ENCODE data around the gene CBR4. TPM values are rescaled to one million over a fixed set of nuclear protein-coding genes. Genes with fewer than 3 reads are reported as not detected.

Gene CBR4
- total and polyA plus RNA-seq, 2 experiments from 2014 or later, result 36.9 to 38.1 TPM

DNA sequence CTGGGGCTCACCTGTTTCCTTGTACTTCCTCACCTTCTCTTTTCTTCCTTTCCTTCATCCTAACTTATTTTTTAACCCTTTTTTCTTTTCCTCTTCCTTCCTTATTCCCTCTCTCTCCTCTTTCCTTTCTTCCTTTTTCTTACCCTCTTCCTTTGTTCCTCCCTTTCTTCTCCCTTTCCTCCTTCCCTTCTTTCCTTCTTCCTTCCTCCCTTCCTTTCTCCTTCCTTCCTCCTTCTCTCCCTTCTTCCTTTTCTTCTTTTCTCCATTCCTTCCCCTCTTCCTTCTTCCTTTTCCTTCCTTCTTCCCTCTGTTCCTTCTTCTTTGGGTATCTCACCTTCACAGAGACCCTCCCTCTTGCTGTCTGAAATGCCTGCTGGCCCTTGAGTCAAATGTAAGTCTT is 22.1 kb upstream of the CBR4 start (continued):
- no peak for TF ChIP-seq REST (IDR thresholded peaks at IDR 0.05; ENCODE audit: unreplicated experiment)

GRCh38 chr4:169031392-169031791 is 21.3 kb upstream of the CBR4 start:
- Histone ChIP-seq H2AFZ (no peak overlapping the region), H3K27me3 (ENCODE audit: insufficient read depth) (no peaks in the 10 kb centered on the region), H3K36me3 (ENCODE audit: insufficient read depth) (no peaks in the 10 kb centered on the region), H4K20me1 (replicated peaks; ENCODE audit: insufficient read depth) (no peaks in the 10 kb centered on the region), H3K4me3 (no peak overlapping the region), H3K79me2 (replicated peaks; ENCODE audit: insufficient read depth) (no peaks in the 10 kb centered on the region), H3K4me2 (no peak overlapping the region), H3K9me2 (ENCODE audit: insufficient read depth) (no peaks in the 10 kb centered on the region), H3K4me1 (ENCODE audit: insufficient read depth) (peaks cover 4% of the 10 kb centered on the region), H3F3A (replicated peaks; ENCODE audit: low read depth) (no peaks in the 10 kb centered on the region), H3K27ac (ENCODE audit: low read depth) (no peak overlapping the region)
- DNase-seq (ENCODE audit: low spot score) (no peak), ATAC-seq (no peak)
- H3K9me3 Mint-ChIP-seq, result peaks cover 2% of the 10 kb centered on the region; the same call in 2 of the 3 replicates
- peaks cover 6% of the 10 kb centered on the region; the same call in 1 of the 3 replicates for H3K36me3 Mint-ChIP-seq (ENCODE audit: low read depth)
- H3K4me1 Mint-ChIP-seq, result peaks cover 10% of the 10 kb centered on the region
- no peak overlapping the region for H3K4me3 Mint-ChIP-seq
- H3K27ac Mint-ChIP-seq, result no peak overlapping the region
- TF ChIP-seq POLR2AphosphoS5 (IDR thresholded peaks at IDR 0.05; ENCODE audit: low read depth), result no peak
- TF ChIP-seq REST (IDR thresholded peaks at IDR 0.05; ENCODE audit: unreplicated experiment), result no peak
- TF ChIP-seq EZH2phosphoT487 (IDR thresholded peaks at IDR 0.05; ENCODE audit: unreplicated experiment), result no peak
- no peak for TF ChIP-seq ZNF114 (CRISPR knock-in tag; IDR thresholded peaks at IDR 0.05)
- peaks cover 2% of the 10 kb centered on the region for H3K27me3 Mint-ChIP-seq (ENCODE audit: insufficient read depth, low read depth, poor library complexity)

DNA sequence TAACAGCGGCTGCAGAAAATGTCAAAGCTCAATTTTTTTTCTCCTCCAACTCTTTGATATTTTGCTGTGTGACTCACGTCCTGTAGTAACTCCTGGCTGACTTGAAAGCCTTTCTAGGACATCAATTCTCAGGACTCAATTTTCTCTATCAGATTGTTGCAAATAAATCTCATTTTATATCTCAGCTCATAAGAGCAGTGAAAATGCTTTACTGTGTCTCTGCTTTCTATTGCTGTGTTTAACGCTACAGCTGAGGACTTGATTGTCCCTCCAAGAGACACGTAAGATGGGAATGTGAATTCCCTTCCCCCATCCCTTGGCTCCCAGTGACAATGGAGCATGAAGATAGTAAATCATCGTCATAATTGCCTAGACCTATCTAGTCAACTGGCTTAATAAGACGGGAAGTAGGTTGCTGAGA is 20.5 kb upstream of the CBR4 start:
- Mint-ChIP-seq H3K4me3 (no peak overlapping the region), H3K27ac (no peak overlapping the region), H3K36me3 (ENCODE audit: low read depth) (0 out of 3 replicates have a peak, but pooled peaks cover 5% of the 10 kb centered on the region), H3K4me1 (peaks cover 10% of the 10 kb centered on the region; the same call in 2 of the 3 replicates), H3K27me3 (ENCODE audit: insufficient read depth, low read depth, poor library complexity) (peaks cover 5% of the 10 kb centered on the region), H3K9me3 (peaks cover 2% of the 10 kb centered on the region; the same call in 1 of the 3 replicates)
- H3K4me2 ChIP-seq, result no peak overlapping the region
- no peaks in the 10 kb centered on the region for H3K27me3 ChIP-seq (ENCODE audit: insufficient read depth)
- no peaks in the 10 kb centered on the region for H3K9me2 ChIP-seq (ENCODE audit: insufficient read depth)
- H3K79me2 ChIP-seq (replicated peaks; ENCODE audit: insufficient read depth), result no peaks in the 10 kb centered on the region
- H3K36me3 ChIP-seq (ENCODE audit: insufficient read depth), result no peaks in the 10 kb centered on the region
- no peak for ATAC-seq
- H3K4me1 ChIP-seq (ENCODE audit: insufficient read depth), result peaks cover 4% of the 10 kb centered on the region
- H2AFZ ChIP-seq, result peak overlapping the region; percentile 54
- H3F3A ChIP-seq (replicated peaks; ENCODE audit: low read depth), result no peaks in the 10 kb centered on the region
- TF ChIP-seq EZH2 (IDR thresholded peaks at IDR 0.05; ENCODE audit: low read depth, unreplicated experiment), result no peak
- TF ChIP-seq, protein P1, sequence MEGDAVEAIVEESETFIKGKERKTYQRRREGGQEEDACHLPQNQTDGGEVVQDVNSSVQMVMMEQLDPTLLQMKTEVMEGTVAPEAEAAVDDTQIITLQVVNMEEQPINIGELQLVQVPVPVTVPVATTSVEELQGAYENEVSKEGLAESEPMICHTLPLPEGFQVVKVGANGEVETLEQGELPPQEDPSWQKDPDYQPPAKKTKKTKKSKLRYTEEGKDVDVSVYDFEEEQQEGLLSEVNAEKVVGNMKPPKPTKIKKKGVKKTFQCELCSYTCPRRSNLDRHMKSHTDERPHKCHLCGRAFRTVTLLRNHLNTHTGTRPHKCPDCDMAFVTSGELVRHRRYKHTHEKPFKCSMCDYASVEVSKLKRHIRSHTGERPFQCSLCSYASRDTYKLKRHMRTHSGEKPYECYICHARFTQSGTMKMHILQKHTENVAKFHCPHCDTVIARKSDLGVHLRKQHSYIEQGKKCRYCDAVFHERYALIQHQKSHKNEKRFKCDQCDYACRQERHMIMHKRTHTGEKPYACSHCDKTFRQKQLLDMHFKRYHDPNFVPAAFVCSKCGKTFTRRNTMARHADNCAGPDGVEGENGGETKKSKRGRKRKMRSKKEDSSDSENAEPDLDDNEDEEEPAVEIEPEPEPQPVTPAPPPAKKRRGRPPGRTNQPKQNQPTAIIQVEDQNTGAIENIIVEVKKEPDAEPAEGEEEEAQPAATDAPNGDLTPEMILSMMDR (conservative IDR thresholded peaks at IDR 0.05; ENCODE audit: low read depth in 2 of 2), result no peak
- TF ChIP-seq ZNF331 (CRISPR knock-in tag; IDR thresholded peaks at IDR 0.05; ENCODE audit: low read depth), result no peak
- TF ChIP-seq CREB1 (CRISPR knock-in tag; IDR thresholded peaks at IDR 0.05; ENCODE audit: low read depth), result no peak
- TF ChIP-seq REST (IDR thresholded peaks at IDR 0.05; ENCODE audit: unreplicated experiment), result no peak
- H3K4me3 ChIP-seq, result no peak overlapping the region
- no peak overlapping the region for H3K27ac ChIP-seq (ENCODE audit: low read depth)
- no peaks in the 10 kb centered on the region for H4K20me1 ChIP-seq (replicated peaks; ENCODE audit: insufficient read depth)
- no peak for DNase-seq (ENCODE audit: low spot score)

Data from GM23338 (cell line).